ENCODE data around the gene GINS2.

GINS2 gene

DNA sequence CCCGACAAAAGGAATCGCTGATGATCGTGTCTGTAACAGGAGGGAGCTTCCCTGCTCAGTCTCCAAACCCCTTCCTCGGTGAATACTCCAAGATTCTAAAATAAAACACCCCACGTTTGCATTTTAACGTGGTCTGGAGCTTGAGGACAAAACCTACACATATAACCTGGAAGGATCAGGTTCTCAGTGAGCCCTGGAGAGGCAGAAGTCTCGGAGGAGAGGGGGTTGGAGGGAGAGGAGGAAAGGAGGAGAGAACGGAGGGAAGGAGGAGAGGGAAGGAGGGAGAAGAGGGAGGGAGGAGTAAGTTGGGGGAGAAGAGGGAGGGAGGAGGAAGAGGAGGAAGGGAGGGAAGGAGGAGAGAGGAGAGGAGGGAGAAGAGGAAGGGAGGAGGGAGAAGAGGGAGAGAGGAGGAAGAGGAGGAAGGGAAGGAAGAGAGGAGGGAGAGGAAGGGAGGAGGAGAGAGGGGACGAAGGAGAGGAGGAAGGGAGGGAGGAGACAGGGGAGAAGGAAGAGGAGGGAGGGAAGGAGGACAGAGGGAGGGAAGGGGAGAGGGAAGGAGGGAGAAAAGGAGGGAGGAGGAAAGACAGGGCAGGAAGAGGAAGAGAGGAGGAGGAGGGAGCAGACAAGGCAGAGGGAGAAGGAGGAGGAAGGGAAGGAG, 27.4 kb upstream of the GINS2 start:
- DNase-seq (ENCODE audit: low read depth in 2 of 2): no peak

DNA sequence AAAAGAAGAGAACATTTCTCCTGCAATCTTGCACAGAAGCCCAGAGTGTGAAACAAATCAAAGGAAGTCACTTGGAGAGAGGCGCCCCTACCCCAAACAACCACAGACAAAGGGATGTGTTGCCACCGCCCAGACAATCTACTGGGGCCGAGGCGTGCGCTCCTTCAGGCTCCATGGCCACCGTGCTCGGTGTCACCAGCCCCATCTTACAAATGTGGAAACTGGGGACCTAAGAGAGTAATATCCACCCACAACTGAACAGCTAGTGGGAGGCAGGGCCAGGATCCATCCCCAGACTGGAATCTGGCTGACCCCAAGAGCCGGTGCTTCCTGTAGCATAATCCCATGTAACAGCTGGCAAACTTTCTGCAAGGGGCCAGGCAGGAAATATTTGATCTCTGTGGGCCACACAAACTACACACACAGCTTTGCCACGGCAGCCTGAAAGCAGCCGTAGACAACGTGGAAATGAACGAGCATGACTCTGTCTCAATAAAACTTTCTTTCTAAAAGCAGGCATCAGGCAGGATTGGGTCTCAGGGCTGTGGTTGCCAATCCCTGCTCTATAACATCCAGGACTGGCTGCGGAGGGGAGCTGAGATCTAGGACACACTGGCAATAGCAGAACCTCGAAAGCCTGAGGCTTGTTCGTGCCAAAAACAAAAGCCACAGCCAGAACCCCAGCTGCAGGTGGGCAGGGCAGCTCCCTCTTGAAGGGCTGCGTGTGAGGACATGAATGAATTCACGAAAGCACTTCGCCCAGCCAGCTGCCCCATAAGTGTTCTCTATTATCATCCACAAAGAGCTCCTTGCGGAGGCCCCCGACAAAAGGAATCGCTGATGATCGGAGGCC, 26.6 kb upstream of the GINS2 start:
- no peak for DNase-seq (ENCODE audit: low read depth in 2 of 2)

DNA sequence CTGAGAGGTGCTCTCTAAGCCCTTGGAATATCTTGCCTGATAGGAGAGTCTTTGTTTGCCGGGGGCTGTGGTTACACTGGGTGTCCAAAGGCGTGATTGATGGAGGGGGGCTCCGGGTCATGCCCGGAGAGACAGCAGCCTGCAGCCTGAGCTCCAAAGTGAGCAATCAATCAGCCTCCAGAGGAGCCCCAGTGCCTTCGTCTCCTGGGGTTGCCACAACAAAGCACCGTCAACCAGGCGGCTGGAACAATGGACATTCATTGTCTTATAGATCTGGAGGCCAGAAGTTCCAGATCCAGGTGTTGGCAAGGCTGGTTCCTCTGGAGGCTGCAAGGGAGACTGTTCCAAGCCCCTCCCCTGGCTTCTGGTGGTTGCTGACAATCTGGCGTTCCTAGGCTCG, 24.0 kb upstream of the GINS2 start:
- DNase-seq (ENCODE audit: low read depth in 2 of 2): no peak

DNA sequence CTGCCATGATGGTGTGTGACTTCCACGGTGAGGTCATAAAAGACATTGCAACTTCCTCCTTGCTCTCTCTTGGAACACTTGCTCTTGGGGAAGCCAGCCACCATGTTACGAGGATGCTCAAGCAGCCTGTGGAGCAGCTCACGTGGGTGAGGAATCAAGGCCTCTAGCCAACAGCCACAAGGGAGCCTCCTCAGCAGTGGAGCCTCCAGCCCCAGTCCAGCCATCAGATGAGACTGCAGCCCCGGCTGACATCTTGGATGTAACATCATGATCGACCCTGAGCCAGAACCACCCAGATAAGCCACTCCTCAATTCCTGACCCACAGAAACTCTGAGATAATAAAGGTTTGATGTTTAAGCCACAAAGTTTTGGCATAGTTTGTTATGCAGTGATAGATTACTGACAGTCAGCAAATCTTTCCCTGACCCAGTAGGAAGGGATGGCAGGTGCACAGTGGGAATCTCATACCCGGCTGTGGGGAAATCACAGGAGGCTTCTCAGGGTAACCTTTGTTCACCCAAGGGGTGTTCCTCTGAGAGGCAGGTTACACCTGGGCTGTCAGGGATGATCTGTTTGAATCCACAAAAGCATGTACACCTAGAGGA, 23.3 kb upstream of the GINS2 start:
- DNase-seq (ENCODE audit: low read depth in 2 of 2): no peak

DNA sequence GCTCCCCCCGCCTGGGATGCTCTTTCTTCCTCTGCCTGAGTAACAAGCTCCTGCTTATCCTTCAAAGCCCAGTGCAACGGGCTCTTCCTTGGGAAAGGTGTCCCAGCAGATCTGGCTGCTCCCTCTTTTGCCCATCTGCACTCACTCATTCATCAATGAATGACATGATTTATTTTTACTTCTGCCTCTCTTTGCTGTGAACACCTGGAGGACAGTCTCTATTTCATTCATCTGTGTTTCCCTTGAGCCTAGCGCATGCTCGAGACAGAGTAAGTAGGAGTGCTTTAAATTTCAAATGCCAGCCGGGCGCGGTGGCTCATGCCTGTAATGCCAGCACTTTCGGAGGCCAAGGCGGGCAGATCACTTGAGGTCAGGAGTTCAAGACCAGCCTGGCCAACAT, 22.0 kb upstream of the GINS2 start:
- no peak for DNase-seq (ENCODE audit: low read depth in 2 of 2)

DNA sequence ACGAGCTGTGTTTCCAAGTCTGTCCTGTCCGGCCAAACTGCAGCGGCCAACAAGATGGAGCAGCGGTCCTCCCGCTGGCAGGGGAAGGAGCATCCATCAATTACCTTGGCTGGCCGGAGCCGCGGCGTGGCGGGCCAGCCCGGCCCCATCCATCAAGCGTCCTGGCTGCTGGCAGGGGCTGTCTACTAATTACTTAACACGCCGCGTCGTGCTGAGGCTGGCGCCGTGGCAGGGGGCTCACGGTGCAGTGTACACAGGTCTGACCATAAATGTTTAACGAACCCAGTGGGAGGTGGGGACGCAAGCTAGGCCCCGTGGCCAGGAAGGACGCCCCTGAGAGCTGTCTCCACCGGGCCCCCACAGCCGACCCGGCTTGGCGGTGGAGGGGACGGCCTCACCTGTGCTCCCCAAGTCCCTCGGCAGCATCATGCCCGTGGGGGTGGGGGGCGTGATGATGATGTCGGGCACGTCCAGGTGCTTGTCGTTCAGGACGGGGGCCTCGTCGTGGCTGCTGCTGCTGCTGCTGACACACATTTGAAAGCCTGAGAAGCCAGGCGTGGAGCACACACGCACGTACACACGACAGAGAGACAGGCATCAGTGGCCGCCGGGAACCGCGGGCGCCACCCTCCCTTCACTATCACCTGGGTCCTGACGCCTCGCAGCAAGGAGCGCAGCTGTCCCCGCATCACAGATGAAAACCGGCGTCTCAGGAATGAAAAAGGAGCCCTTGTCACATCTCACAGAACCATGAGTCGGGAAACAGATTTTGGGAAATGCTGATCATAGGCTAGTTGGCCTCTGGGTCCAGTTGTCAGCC, 21.2 kb upstream of the GINS2 start:
- DNase-seq (ENCODE audit: low read depth in 2 of 2): no peak

DNA sequence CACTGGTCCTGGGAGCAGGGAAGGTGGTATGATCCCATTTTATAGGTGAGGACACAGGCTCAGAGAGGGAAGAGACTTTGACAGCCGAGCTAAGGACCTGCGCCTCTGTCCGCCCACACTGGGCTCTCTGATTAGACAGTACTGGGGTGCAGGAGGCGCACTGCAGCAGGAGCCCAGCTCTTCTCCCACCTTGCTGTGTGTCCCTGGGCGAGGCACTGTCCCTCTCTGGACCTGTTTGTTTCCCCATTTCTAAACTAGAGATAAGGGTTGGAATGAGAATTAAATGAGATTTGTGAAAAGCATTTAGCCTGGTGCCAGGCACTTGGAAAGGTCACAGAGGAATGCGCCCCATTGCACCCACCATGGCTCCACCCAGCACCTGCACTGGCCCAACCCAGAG, 19.6 kb upstream of the GINS2 start:
- no peak for DNase-seq (ENCODE audit: low read depth in 2 of 2)

DNA sequence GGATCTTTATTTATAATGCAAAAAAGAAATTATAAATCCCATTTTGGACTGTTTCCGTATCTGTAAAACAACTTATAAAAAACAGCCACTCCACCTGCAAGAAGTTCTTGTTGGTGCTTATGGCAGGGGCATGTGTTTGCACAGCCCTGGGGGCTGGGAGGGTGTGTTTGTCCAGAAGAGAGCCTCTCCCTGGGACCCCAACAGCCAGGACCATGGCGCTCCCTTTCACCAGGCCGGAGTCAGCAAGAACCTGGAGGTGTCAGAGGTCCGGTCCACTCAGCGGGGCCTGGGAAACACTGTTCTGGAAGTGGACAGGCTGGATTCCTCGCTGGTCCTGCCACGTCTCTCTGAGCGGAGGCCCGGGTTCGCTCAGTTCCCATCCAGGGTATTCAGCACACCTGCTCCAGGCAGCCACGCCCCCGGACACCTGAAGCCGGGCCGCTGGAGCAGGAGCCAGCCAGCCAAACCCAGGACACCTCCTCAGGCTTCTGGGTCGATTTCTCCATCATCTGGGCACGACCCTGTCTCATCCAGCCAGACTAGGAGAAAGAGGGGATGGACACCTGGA, 18.9 kb upstream of the GINS2 start:
- DNase-seq (ENCODE audit: low read depth in 2 of 2): no peak

DNA sequence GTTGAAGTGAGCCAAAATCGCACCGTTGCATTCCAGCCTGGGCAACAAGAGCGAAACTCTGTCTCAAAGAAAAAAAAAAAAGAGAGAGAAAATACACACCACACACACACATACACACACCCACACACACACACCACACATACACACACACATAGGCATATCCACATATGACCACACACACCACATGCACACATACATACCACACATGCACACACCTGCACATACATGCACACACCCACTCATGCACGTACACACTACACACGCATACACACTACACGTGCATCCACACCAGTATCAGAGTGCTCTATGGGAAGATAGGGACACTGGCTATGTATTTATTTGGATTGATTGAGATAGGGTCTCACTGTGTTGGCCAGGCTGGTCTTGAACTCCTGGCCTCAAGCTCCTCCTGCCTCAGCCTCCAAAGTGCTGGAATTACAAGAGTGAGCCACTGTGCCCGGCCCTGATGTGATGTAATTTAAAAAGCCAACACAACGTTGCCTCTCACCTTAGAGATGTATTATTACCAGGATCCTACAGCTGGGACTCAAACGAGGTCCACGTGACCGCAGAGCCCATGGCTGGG, 17.8 kb upstream of the GINS2 start:
- DNase-seq (ENCODE audit: low read depth in 2 of 2): no peak

DNA sequence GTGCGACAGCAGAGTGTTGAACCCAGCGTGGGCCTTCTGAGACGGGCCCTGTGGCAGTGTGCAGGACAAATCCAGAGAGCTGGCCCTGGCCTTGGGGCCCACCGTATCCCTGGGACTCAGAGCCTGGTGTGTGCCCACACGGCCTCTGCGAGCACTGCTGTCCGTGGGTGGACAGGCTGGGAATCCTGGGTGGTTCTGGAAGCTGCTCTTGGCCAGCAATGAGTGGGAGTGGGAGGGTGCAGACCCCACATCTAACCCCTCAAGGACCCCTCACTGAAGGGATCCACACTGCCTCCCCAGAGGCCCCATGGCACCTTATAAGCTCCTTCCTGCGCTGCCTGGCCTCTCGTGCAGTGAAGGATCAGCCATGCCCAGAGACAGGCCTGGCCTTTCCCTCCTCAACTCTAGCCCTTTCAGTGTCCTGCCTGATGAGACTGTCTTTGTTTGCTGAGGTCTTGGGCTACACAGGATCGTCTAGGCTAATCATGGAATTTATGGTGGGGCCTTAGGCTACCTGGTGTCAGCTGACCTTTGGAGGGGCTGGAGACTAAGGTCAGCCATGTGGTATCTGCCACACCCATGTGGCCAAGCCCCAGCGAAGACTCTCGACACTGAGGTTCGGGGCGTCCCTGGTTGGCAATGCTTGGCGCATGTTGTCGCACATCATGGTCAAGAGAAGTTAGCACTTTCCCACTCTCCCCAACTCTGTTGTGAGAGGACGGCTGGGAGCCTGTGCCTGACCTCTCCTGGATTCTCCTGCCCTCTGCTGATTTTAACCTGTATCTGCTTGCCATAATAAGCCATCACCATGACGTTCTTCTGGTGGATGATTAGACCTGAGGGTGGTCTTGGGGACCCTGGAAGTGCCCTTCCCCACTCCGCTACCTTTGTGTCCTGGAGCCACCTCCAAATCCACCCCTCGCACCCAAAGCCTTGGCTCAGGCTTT, 16.4 kb upstream of the GINS2 start:
- no peak for DNase-seq (ENCODE audit: low read depth in 2 of 2)

DNA sequence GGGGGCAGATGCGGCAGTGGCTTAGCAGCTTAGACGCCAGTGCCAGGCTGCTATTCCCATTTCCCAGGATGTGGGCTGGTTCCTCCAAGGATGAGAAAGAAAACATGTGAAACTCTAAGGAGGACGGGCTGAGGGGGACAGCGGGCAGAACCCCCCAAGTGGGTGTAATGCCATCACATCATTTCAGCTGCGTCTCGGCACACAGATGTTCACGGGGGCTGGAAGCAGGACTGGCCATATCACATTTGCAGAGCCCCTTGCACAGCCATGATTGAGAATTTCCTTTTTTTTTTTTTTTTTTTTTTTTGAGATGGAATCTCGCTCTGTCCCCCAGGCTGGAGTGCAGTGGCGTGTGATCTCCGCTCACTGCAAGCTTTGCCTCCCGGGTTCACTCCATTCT, 15.3 kb upstream of the GINS2 start:
- DNase-seq (ENCODE audit: low read depth in 2 of 2): no peak

DNA sequence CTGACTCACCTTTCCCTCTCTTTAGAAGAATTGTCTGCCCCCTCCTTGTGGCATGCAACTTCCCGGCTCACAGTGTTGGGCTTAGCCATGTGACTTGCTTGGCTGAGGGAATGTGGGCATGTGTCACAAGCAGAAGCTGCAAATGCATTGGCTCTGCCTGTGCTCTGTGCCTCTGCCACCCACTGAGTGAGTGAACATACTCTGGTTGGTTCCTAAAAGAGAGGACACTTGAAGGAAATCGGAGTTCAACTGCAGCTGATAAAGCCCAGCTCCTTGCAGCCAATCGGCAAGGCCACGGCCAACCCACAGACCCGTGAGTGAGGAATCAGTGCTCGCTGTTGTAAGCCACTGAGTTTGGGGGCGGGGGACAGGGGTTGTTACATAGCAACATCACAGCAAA, 10.9 kb upstream of the GINS2 start:
- no peak for DNase-seq (ENCODE audit: low read depth in 2 of 2)

DNA sequence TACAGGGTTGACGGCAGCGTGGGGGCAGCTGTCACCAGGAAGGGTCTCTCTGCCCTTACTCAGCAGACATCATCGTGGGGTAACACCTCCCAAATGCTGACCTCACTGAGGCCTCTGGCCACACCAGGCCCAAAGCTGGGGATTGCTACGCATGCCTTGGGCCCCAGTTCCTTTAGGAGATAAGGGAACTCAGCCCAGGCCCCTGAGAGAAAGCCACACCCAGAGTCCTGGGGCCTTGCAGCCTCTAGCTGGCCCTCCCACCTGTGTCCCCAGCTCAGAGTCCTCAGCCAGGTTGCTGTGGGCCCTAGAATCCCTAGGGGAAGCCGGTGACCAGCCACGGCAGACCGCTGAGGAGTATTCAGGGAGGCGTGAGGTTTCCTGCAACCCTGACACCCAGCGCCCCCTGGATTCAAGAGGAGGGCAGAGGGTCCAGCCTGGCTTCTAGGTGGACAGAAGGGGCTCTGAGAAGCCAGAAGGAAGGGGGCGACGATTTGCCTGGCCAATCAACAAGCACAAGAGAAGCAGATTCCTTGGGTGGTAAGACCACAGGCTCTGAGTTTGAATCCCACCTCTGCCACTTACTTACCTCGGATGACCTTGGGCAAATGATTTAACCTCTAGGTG, 10.3 kb upstream of the GINS2 start:
- no peak for DNase-seq (ENCODE audit: low read depth in 2 of 2)

DNA sequence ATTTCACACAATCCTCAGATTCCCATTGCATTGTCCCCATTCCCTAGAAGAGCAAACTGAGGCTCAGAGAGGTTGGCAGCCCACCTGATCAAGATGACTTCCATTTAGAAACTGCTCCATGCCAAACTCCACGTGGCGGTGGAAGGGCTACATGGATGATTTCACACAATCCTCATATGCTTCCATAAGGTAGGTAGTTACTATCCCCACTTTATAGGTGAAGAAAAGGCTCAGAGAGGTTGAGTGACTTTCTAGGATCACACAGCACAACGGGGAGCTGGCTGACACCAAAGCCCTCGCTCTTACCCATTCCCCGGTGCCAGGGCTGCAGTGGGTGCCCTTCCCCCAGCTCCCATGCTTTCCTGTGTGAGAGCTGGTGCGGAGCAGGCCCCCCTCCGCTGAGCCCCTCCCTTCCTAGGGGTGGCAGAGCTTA, 9.7 kb upstream of the GINS2 start:
- no peak for DNase-seq (ENCODE audit: low read depth in 2 of 2)

DNA sequence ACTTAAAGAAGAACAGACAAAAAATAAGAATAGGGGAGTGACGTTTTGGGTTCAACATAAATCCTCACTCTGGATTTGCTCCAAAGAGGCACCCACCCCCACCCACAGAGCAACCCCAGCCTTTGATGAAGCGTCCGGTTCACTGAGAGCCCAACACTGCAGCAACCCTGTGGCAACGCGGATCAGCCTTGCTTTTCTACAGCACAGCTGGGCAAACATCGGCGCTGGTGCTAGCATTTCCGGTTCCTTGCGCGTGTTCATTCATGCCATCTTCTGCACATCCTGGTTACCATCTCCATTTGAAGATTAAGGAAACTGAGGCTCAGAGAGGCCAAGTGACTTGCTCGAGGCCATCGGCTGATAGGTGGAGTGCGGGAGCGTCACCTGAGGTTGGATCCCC, 8.7 kb upstream of the GINS2 start:
- DNase-seq (ENCODE audit: low read depth in 2 of 2): no peak

DNA sequence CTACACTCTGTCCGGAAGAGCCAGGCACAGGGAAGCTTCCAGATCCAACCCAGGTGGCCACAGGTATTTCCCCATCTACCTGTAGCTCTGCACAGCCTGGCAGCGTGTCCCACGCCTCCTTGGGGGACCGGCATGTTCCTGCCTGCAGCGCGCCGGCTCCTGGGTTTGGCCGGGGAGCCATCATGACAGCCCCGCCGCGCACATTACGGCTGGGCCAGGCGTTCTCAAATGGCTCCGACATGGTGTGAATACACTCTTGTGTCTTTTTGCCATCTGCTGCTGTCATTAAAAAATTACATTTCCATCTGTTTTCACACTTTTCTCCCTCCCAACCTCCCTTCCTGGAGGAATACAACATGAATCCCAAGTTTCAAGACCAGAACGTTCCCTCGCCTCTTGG, 8.0 kb upstream of the GINS2 start:
- no peak for DNase-seq (ENCODE audit: low read depth in 2 of 2)

DNA sequence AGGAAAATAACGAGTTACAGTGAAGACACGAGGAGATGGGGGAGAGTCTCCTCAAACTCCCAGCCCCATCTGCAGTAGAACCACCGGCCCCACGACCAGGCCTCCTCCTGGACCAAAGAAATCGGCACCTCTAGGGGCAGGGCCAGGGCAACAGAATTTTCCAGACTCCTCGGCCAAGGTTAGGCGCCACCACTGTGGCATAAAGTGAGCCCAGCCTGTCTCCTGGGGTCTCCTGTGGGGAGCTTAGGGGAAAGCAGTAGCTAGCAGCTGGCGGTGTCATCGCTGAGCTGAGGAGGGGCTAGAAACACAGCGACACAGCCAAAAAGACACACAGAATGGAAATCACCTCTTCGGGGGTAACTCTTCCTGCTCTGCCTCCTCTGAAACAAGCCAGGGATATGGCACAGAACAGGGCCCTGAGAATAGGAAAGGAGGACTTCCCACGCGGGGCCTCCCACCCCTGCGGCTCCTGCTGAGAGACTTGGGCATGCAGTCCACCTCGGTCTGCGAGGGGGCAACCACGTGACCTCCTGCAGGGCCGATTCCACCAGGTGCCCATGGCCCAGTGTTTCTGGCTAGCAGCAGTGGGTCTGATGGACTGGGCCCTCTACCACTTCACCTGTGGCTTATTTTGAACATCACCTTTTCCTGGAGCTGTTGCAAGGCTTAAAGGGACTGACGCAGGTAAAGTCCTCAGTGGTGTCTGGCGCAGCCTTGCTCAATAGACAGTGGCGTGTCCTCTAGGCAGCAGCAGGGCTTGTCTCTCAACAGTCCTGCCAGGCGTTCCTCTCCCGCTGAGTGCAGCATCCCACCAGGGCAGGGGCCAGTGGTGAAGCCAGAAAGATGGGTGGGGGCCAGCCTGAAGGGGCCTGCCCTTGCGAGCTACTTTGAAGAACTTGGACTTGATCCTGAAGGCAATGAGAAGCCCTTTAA, 6.7 kb upstream of the GINS2 start:
- no peak for DNase-seq (ENCODE audit: low read depth in 2 of 2)

DNA sequence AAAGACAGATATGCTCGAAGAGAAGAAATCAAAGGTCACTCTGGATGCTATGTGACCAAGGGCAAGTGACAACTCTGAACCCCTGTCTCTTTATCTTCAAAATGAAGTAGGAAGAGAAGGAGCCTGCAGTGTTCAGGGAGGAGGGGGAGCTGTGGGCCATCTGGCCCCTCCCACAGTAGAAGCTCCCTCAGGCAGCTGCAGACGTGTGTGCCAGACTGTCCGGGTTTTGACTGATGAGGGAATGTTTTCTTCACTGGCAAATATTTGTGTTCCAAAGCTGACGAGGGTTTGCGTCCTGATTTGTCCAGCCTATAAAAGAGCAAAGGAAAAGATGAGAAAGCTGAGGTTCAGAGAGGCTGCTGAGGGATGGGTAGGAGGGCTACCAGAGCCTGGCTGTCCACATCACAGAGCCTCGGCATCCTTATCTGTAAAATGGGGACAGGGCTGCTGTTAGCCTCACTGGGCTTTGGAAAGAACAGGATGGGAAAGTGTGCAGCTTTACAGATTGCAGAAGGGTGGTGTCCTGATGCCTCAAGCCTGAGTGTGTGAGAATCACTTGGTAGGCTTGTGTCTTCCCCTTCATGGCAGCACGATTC, 1.8 kb upstream of the GINS2 start:
- no peak for DNase-seq (ENCODE audit: low read depth in 2 of 2)
